ENCODE measurements around the gene ZNF256. TPM values are rescaled to one million over a fixed set of nuclear protein-coding genes. Genes with fewer than 3 reads are reported as not detected.

The ZNF256 gene
- total and polyA plus RNA-seq, 2 of the 13 experiments (the other 11 are each of a cell fraction or from before 2014, with no cell fraction given): 3.8 to 6.0 TPM

- no peak for TF ChIP-seq RNF219 (CRISPR knock-in tag; IDR thresholded peaks at IDR 0.05)
- no peak for TF ChIP-seq ZSCAN9 (CRISPR knock-in tag; IDR thresholded peaks at IDR 0.05; ENCODE audit: borderline replicate concordance)
- TF ChIP-seq JARID2 (CRISPR knock-in tag; IDR thresholded peaks at IDR 0.05; ENCODE audit: insufficient replicate concordance): no peak
- TF ChIP-seq KMT2B (CRISPR knock-in tag; IDR thresholded peaks at IDR 0.05): peak; percentile 76; the same call in 1 of the 2 replicates
- no peak for TF ChIP-seq NFRKB (IDR thresholded peaks at IDR 0.05)
- peak; percentile 68; the same call in 1 of the 2 replicates for TF ChIP-seq ZNF414 (CRISPR knock-in tag; IDR thresholded peaks at IDR 0.05)
- no peak for TF ChIP-seq FIP1L1 (IDR thresholded peaks at IDR 0.05; ENCODE audit: borderline replicate concordance, insufficient read depth, low read depth, low read length)
- no peak for TF ChIP-seq NBN (conservative IDR thresholded peaks at IDR 0.05)
- TF ChIP-seq ZNF34 (CRISPR knock-in tag; IDR thresholded peaks at IDR 0.05; ENCODE audit: borderline replicate concordance): 0 out of 2 replicates have a peak, but pooled peaks have one; percentile 54
- TF ChIP-seq MIXL1 (CRISPR knock-in tag; IDR thresholded peaks at IDR 0.05): 0 out of 2 replicates have a peak, but pooled peaks have one; percentile 42
- no peak for TF ChIP-seq ZNF614 (CRISPR knock-in tag; IDR thresholded peaks at IDR 0.05; ENCODE audit: borderline replicate concordance)
- TF ChIP-seq ZNF644 (CRISPR knock-in tag; IDR thresholded peaks at IDR 0.05; ENCODE audit: low read depth): peak; percentile 30; the same call in 1 of the 2 replicates
- TF ChIP-seq DZIP1 (CRISPR knock-in tag; IDR thresholded peaks at IDR 0.05): no peak
- TF ChIP-seq ZNF747 (CRISPR knock-in tag; IDR thresholded peaks at IDR 0.05; ENCODE audit: borderline replicate concordance): no peak
- TF ChIP-seq NFE2 (CRISPR knock-in tag; IDR thresholded peaks at IDR 0.05): no peak
- TF ChIP-seq RBM22 (optimal IDR thresholded peaks at IDR 0.05; ENCODE audit: low read length): no peak
- peak; percentile 44 for TF ChIP-seq AGO2 (optimal IDR thresholded peaks at IDR 0.05; ENCODE audit: low read depth, low read length)
- TF ChIP-seq MAF1 (CRISPR knock-in tag; IDR thresholded peaks at IDR 0.05; ENCODE audit: borderline replicate concordance): no peak
- no peak for TF ChIP-seq ZNF10 (CRISPR knock-in tag; IDR thresholded peaks at IDR 0.05; ENCODE audit: borderline replicate concordance, low read depth)
- TF ChIP-seq ZNF18 (CRISPR knock-in tag; IDR thresholded peaks at IDR 0.05; ENCODE audit: insufficient replicate concordance): no peak
- TF ChIP-seq ZFP36L2 (CRISPR knock-in tag; IDR thresholded peaks at IDR 0.05): no peak
- peak; percentile 52; the same call in 1 of the 2 replicates for TF ChIP-seq MLX (CRISPR knock-in tag; IDR thresholded peaks at IDR 0.05)
- TF ChIP-seq KLF16 (CRISPR knock-in tag; IDR thresholded peaks at IDR 0.05): peak in 1 of 2 experiments; percentile 89; a peak in 2 of 4 replicates
These were observed at the start of gene ZNF256 (continued) for GRCh38 chr19:57947419-57948134.

All from HepG2 (cell line).